GM19035 (cell line): ENCODE measurements around the gene ABL2.
A peak's percentile ranks its signal among the peaks of the same experiment; 100 is the strongest.
"Not testable (repeated sequence)": the region's sequence is repeated elsewhere in the genome, so short reads cannot be mapped to it uniquely, and the experiment has no call there.

Experiments
- ATAC-seq: cut with Tn5 transposase; IDR thresholded peaks from one replicate; pipeline ENCODE4 v1.9.1; 2021; ENCODE audit not compliant: unreplicated experiment

ABL2 gene

DNA sequence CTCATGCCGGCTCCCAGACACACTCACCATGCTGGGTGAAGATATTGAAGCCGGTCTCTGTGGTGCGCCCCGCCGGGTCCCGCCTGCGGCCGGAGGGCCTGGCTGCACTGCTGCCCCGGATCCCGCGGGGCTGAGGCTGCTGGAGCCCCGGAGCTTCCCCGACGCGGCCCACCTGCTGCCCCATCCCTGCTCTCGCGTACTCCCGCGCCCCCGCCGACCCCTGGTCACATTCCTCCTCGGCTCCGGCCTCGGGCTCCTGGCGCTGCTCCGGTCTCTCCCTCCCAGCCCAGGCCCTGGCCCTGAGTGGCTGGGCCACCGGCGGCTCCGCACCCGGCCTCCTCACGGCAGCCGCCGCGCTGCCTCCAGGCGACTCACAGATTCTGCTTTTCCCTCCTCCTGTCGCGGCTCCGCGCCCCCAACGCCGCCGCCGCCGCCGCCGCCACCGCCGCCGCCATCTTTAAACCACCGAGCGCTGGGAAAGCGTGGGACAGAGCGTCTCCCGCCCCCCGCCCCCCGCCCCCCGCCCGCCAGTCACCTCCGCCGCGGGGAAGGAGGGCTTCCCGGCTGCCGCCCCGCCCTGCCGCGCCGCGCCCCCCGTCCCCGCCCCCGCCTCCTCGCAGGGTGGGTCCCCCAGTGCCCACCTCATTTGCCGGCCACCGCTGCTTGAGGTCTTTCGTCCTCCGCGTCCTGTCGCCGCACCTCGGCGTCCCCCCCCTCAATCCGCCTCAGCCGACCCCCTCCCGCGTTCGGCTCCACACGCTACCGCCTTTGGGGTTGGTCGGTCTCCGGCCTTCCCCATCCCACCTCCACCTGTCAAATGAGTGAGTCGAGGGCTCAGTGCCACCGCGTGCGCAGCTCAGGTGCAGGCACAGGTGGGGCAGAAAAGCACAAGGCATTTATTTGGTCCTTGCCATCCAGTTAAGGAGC is at the start of gene ABL2:
TSS of gene ABL2 (minus strand) at position 464 of the 927 bp plus-strand sequence. CDS start at position 184, 280 bp downstream.
- peak; percentile 58 for ATAC-seq

DNA sequence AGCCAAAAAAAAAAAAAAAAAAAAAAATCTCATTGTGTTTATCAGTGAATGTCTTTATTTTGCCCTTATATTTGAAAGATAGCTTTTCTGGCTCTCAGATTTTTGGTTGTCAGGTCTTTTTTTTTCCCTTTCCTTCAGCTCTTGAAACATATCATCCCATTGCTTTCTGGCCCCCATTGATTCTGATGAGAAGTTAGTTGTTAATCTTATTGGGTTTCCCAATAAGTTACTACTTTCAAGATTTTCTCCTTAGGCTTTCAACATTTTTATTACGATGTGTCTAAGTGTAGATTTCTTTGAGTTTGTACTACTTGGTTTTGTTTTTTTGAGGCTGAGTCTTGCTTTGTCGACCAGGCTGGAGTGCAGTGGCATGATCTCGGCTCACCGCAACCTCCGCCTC is 49.4 kb upstream of the ABL2 start:
- no peak for ATAC-seq

DNA sequence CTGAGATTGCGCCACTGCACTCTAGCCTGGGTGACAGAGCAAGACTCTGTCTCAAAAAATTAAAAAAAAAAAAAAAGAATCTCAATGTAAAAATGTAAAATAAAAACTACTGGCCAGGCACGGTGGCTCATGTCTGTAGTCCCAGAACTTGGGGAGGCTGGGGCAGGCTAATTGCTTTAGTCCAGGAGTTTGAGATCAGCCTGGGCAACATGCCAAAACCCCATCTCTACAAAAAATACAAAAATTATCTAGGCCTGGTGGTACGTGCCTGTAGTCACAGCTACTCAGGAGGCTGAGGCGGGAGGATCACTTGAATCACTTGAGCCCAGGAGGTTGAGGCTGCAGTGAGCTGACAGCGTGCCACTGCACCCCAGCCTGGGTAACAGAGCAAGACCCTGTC is 44.9 kb upstream of the ABL2 start:
- not testable (repeated sequence) for ATAC-seq

DNA sequence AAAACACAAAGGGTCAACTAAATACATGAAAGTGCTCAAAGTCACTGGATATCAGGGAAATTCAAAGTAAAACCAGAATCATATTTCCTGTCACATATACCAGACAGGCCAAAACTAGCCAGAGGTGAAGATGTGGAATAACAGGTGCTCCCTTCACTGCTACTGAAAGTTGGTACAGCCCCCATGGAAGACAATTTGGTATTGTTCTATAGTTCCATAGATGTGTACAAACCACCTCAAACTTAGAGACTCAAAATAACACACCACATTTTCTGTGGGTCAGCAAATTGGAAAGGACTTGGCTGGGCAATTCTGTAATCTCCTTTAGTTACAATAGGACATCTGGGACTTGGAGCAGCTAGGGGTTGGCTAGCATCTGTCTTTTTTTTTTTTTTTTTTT is 39.6 kb upstream of the ABL2 start:
- ATAC-seq = no peak

DNA sequence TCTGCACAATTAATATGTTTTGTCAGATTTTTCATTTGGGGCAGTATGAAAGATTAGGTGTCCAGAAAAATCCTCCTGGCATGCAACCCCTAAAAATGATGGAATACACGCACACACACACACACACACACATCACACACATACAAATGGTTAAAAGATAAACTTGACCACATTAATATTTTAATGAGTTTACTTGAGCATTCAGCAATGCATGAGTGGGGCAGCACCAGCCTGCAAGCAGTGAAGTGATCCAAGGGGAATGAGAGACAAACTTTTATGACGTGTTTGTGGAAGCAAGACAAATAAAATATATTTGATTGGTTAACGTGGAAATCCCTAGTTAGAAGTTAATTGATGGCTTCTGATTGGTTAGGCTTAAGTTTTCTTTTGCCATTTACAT is 35.0 kb upstream of the ABL2 start:
- no peak for ATAC-seq

DNA sequence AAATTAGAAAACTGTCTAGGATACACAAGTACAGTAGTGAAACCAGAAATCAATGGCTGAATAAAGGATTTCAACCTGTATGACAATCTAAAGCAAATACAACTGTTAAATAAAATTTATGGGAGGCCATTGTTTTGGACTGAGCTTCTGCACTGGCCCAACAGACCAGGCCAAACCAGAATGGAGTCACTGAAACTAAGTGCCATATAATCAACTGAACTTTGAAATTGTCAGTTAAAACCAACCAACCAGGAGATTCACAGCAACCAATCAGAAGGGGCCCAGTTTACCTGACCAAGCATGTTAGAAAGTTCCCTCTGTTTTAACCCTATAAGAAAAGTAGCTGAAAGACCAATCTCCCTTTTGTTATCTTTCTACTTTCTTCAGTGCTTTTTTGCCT is 33.6 kb upstream of the ABL2 start:
- ATAC-seq = no peak

DNA sequence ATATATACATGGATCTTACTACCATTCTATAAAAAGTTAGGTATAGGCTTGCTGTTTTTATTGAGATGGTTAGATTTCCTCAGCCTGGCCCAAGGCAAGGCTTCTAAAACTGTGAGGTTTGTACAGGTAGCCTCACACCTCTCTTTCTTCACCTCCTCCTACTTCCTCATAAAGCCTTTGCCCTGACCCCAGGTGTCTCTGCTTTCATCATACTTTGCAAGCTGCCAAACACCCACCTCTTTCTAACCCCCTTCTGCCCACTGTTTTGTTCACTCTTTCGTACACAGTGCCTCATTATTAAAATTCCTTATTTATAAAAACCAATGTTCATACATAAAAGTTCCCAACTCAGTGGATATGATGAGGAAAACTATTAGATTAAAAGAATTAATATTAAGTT is 32.7 kb upstream of the ABL2 start:
- no peak for ATAC-seq

DNA sequence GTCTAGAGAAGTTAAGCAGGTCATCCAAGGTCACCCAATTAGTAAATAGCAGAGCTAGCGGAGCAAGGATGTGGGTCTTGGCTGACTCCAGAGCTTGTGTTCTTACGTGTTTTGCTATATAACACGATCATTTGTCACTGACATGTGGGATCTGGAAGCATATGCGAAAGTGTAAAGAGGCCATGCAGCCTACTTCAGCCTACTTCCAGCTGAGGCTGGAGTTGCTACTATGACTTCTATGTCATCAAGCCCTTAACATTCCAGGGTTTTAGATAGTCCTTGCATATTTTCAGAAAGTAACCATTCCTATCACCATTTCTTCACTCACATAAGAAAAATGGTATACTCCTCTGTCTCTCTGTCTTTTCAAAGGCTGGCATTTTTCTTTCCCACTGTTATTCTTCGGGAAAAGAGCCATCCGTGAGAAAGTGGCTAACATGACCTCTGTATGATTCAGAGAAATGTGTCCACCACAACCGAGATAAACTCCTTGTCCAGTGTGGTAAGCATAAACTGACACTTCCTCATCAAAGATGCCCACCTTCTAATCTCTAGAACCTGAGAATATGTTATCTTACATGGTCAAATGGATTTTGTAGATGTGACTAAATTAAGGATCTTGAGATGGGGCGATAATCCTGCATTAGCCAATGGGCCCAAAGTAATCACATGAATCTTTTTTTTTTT is 24.0 kb upstream of the ABL2 start:
- ATAC-seq = no peak

DNA sequence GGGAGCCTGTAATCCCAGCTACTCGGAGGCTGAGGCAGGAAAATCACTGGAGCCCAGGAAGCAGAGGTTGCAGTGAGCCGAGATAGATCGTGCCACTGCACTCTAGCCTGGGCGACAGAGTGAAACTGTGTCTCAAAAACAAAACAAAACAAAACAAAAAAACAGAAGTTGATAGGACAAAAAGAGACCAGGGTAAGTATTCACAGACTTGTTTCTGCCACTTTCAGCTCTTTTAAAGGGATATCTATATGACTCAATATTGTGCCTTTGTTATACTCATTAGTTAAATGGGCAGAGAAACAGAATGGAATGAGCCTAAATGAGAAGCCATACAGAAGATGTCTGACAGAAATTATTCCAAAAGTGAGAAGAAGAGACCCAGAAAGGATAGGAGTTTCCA is 23.1 kb upstream of the ABL2 start:
- ATAC-seq = no peak

DNA sequence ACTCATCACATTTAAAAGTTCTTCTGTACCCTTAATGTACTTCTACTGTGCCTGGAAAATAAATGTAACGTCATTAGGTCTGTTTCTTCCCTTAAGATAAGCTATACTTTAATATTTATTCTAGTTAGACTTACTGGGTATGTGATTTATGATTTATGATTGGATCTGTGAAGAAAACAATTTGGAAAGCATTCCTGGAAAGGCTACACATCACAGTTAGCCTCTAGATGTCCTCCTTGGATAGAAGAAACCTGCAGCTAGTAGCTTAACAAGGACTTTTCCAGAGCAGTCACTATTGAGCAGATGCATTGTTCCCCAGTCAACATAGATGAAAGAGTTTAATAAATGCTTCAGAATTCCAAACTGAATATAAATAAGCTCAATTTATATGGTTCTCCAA is 22.2 kb upstream of the ABL2 start:
- ATAC-seq = no peak

DNA sequence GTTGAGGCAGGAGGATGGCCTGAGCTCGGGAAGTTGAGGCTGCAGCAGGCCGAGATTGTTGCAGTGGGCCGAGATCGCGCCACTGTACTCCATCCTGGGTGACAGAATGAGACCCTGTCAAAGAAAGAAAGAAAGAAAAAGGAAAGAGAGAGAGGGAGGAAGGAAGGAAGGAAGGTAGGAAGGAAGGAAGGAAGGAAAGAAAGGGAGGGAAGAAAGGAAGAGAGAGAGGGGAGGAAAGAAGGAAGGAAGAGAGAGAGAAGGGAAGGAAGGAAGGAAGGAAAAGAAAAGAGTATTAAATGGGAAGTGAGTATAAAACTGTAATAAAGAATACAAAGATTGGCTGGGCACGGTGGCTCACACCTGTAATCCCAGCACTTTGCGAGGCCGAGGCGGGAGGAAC is 18.4 kb upstream of the ABL2 start:
- ATAC-seq = no peak

DNA sequence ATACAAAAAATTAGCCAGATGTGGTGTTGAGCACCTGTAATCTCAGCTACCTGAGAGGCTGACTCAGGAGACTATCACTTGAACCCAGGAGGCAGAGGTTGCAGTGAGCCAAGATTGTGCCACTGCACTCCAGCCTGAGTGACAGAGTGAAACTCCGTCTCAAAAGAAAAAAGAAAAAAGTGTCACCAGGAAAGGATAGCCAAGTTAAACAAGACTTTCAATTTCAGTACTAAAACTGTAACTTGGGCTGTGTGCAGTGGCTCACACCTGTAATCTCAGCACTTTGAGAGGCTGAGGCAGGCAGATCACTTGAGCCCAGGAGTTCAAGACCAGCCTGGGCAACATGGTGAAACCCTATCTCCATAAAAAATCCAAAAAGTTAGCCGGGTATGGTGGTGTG is 15.9 kb upstream of the ABL2 start:
- ATAC-seq = peak; percentile 64

DNA sequence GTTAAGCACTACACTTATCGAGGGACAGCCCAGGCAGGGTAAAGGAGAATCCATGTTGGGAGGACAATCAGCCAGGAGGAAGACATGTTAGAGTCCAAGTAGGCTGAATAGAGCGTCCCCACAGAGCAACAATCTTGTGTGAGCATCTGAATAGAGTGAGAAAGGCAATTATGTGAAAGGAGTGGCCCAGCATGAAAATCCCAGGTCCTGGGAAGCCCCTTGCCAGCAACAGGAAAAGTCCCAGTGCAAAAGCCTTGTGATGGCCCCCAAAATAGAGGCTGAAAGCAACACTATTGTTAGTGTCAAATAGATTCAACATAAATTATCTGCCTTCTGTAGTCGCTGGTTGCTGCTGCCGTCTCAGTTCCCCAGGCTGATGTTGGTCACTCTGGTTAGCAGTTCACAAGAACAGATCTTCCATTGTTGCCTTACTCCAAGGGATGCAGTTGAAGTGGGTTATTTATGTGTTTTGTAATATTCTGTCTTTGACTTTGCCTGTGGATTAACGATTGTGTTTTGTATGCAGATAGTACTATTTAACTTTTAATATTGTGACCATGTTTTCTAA is 12.1 kb upstream of the ABL2 start:
- ATAC-seq = no peak

DNA sequence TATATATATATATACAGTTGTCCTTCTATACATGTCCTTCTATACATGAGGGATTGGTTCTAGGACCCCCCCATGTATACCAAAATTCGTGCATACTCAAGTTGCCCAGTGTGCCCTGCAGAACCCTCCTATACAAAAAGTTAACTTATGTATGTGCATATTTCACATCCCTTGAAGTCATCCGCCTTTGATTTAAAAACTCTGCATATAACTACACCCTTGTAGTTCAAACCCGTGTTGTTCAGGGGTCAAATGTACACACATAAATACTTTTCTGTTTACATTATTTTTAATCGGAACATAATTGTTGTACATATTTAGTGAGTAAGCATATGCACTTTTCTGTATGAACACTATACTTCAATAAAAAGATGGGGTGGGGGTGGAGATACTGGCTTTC is 7.7 kb upstream of the ABL2 start:
- no peak for ATAC-seq

DNA sequence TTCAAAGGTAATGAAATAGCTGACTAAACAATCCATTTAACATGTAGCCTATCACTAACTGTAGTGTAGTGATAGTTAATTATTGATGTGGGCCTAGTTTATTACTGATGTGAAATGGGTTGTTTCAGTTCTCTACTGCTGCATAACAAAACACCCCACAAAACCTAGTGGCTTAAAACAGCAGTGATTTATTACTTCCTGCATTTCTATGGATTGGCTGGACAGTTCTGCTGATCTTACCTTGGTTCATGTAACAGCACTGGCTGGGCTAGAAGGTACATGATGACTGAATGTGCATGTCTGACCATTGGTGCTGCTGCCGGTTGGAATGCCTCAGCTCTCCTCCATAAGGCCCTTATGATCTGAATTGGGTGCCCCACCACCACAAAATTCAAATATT is 5.4 kb upstream of the ABL2 start:
- no peak for ATAC-seq

DNA sequence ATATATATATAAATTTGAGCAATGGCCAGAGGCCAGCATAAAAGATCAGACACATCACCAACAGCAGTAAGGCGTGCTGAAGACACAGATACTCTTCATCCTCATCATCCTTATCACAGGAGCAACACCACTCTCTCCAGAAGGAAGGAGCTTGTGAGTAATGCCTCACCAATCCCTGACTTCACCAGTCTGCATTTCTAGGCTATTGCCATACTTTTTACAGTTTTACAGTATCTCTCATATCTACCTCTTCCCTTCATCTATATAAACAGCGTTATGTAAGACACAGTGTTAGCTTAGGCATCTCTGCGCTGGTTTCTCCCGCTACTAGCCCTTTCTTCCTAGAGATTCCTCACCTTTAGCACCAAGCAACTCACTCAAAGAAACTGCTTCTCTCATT is 2.4 kb upstream of the ABL2 start:
- no peak for ATAC-seq

DNA sequence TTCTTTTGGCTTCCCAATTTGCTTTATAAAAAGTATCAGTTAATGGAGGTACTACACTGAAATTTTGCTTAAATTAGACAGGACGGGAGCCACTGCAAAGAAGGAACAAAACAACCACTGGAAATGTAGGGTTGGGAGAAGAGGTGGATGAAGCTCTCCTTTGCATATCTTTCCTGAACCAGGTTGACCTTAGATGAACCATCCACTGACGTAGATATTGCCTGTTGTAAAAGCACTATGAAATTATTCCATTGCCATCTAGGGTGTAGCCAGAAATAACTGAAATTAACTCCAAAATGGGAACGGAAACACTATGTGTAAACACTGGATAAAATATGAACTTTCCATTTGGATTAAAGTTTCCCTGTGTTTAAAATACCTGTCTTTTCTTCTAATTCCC is 1.2 kb upstream of the ABL2 start:
- no peak for ATAC-seq

DNA sequence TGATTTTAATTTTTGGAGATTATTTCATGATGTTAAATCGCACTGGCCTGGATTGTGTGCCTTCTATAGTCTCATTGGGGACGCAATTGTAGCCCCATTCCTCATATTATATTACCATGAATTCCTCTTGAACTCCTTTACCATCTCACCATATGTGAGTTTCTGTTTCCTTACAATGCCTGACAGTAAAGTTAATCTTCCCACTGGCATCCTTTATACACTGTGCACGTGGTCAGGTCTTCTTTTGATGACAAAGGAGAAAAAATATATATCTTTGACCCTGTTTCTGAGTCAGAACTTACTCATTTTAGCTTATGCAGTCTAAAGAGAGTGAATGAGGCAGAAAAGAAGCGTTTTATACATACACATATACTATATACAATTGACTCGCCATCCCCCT is 774 bp upstream of the ABL2 start:
- no peak for ATAC-seq

DNA sequence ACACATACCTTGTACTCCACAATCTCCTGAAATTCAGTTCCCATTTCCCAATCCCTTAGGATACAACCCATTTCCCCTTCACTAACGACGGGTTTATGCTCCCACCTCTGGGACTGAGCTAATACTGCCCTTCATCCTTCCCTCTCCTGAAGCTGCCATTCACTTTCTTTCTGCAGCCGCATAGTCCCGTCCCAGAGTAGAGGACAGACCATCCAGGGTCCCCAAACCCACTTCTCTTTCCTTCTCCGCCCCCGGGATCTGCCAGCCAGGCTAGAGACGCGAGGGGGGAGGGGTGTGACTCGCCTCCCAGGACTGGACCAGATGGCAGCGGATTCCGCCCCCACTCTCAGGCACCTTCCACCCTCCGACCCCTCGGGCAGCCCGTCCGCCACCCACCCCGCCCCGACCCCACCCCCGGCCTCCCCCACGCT is 679 bp downstream of the ABL2 start:
- peak; percentile 18 for ATAC-seq

DNA sequence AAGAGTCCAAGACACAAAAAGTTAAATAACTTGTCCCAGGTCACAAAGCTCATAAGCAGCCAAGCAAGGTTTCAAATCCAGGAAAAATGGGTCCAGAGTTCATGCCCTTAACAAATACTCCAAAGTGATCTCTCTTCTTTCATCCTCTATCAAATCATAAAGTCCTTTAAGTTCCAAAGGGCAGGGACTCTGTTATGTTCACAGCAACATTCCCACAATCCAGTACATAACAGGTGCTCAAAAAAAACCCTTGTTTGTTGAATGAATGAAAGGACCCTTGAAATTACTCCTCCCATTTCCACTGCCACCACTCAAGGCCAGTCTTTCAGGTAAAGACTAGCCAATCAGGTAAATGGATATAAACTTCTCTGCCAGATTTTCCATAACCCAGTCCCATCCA is 2.7 kb downstream of the ABL2 start:
- no peak for ATAC-seq

DNA sequence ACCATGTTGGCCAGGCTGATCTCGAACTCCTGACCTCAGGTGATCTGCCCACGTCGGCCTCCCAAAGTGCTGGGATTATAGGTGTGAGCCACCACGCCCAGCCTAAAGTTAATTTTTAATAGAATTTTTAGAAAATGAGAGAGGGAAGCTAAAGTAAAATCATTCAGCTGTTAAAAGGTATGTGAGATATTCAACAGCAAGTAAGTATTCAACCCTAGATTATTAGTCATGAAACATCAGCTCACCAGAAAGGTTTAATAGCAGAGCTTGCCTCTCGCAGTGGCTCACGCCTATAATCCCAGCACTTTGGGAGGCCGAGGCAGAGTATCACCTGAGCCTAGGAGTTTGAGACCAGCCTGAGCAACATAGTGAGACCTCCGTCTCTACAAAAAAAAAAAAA is 5.0 kb downstream of the ABL2 start:
- not testable (repeated sequence) for ATAC-seq

DNA sequence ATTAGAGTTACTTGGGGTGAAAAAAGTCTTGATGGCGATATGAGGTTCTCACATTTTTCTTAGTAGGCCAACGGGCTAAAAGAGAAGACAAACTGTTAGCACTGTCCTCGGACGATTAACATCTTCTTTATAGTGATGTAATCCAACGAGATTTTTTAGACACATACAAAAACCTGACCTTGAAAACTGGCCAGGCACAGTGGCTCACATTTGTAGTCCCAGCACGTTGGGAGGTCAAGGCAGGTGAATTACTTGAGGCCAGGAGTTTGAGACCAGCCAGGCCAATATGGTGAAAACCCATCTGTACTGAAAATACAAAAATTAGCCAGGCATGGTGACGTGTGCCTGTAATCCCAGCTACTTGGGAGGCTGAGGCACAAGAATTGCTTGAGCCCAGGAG is 8.4 kb downstream of the ABL2 start:
- not testable (repeated sequence) for ATAC-seq
